A549 (cell line): ENCODE results near the gene FSTL4. TPM values are rescaled to one million over a fixed set of nuclear protein-coding genes. Genes with fewer than 3 reads are reported as not detected.
A peak's percentile ranks its signal among the peaks of the same experiment; 100 is the strongest.

Experiments used
- ATAC-seq, 2 experiments: fragments of 200-7000 bp in 1 of 2; fragments of >200 bp in 1 of 2; cut with Nextera tagmentation in 1 of 2; cut with Tn5 transposase in 1 of 2; 3 replicates each; pipeline versions ENCODE4 v1.8.0 to v1.9.1; 2018 to 2020; ENCODE audit warnings: mild to moderate bottlenecking in 1 of 2, moderate library complexity in 1 of 2
- CTCF ChIA-PET: fragments of 300-600 bp; sonication (Branson Sonifier 250); formaldehyde crosslinking; extraction: SDS; loops from one replicate; lab custom pipeline; 2021; ENCODE audit warnings: antibody characterized with exemption, inconsistent platforms; lab: Yijun Ruan, JAX
- POLR2A ChIA-PET: fragments of 350-600 bp; formaldehyde crosslinking; extraction: SDS; loops from one replicate; lab custom pipeline; 2021; ENCODE audit warnings: antibody characterized with exemption, inconsistent platforms; lab: Yijun Ruan, JAX
- DNase-seq, 2 experiments: peaks; one replicate each; pipeline versions ENCODE4 v3.0.0 to v3.0.0-alpha.2; 2011 to 2016; ENCODE audit warnings: low read depth in 1 of 2, low spot score in 1 of 2
- FAIRE-seq: peaks from 2 replicates; lab custom pipeline; 2011; peaks lifted over from hg19 to GRCh38; lab: Jason Lieb, UNC
- H3K27ac ChIP-seq, 2 experiments: fragments of >200 bp; sonication (Bioruptor Twin); formaldehyde crosslinking; 3 replicates each; pipeline ENCODE4 v1.5.1; 2016 to 2017
- H3K4me1 ChIP-seq: fragments of >200 bp; sonication (Bioruptor Twin); formaldehyde crosslinking; 3 replicates; pipeline ENCODE4 v1.6.1; 2016
- H3K4me2 ChIP-seq: fragments of >200 bp; sonication (Bioruptor Twin); formaldehyde crosslinking; 3 replicates; pipeline ENCODE4 v1.6.1; 2016
- H3K4me3 ChIP-seq: fragments of >200 bp; sonication (Bioruptor Twin); formaldehyde crosslinking; 3 replicates; pipeline ENCODE4 v1.5.1; 2016
- H3K9me3 ChIP-seq: fragments of >200 bp; sonication (Bioruptor Twin); formaldehyde crosslinking; 3 replicates; pipeline ENCODE4 v1.6.1; 2016
- CBX2 ChIP-seq: fragments of 200-600 bp; sonication (generic); IDR thresholded peaks from 2 replicates; pipeline ENCODE4 v1.6.1; 2016; ENCODE audit warnings: low read depth, mild to moderate bottlenecking, borderline replicate concordance
- CHD2 ChIP-seq: fragments of 150-350 bp; IDR thresholded peaks from 2 replicates; pipeline ENCODE4 v1.6.1; 2014; ENCODE audit warnings: low read length; ENCODE audit not compliant: partially characterized antibody
- CHD4 ChIP-seq: fragments of 200-600 bp; sonication (generic); IDR thresholded peaks from 2 replicates; pipeline ENCODE4 v1.6.1; 2016; ENCODE audit warnings: antibody characterized with exemption, mild to moderate bottlenecking, borderline replicate concordance
- EHF ChIP-seq: fragments of 250-450 bp; sonication (Bioruptor Pico); IDR thresholded peaks from 2 replicates; pipeline ENCODE4 v1.5.0; 2020; ENCODE audit warnings: mild to moderate bottlenecking
- EHMT2 ChIP-seq: fragments of 200-600 bp; sonication (generic); IDR thresholded peaks from 2 replicates; pipeline ENCODE4 v1.6.1; 2016; ENCODE audit warnings: antibody characterized with exemption, low read depth, mild to moderate bottlenecking, moderate library complexity
- EP300 ChIP-seq, 2 experiments: fragments of >200 bp; sonication (Bioruptor Twin); formaldehyde crosslinking; IDR thresholded peaks; 2 replicates in 1 of 2; 3 replicates in 1 of 2; pipeline ENCODE4 v1.6.1; 2016 to 2017
- ESRRA ChIP-seq: fragments of 150-350 bp; IDR thresholded peaks from 2 replicates; pipeline ENCODE4 v1.6.1; 2014; ENCODE audit warnings: mild to moderate bottlenecking, low read length, borderline replicate concordance
- FOSB ChIP-seq: fragments of 250-450 bp; sonication (Bioruptor Pico); IDR thresholded peaks from 2 replicates; pipeline ENCODE4 v1.5.0; 2020; ENCODE audit warnings: mild to moderate bottlenecking, moderate library complexity
- GATA3 ChIP-seq: IDR thresholded peaks from 2 replicates; pipeline ENCODE4 v1.6.1; 2012; ENCODE audit warnings: borderline replicate concordance
- HDAC2 ChIP-seq: fragments of 200-600 bp; sonication (generic); IDR thresholded peaks from 2 replicates; pipeline ENCODE4 v1.6.1; 2016
- HEYL ChIP-seq: fragments of 250-450 bp; sonication (Bioruptor Pico); IDR thresholded peaks from 2 replicates; pipeline ENCODE4 v1.8.0; 2021; ENCODE audit warnings: mild to moderate bottlenecking, moderate library complexity
- JUNB ChIP-seq: fragments of >200 bp; sonication (Bioruptor Twin); formaldehyde crosslinking; IDR thresholded peaks from 2 replicates; pipeline ENCODE4 v1.6.1; 2016
- KDM1A ChIP-seq: fragments of 200-600 bp; sonication (generic); IDR thresholded peaks from 2 replicates; pipeline ENCODE4 v1.6.1; 2016; ENCODE audit warnings: low read depth, mild to moderate bottlenecking
- KDM5A ChIP-seq: fragments of 200-600 bp; sonication (generic); IDR thresholded peaks from 2 replicates; pipeline ENCODE4 v1.6.1; 2016; ENCODE audit warnings: antibody characterized with exemption, mild to moderate bottlenecking
- MAFK ChIP-seq: fragments of 450-650 bp; IDR thresholded peaks from 2 replicates; pipeline ENCODE4 v1.6.1; 2014; ENCODE audit not compliant: partially characterized antibody
- NR3C1 ChIP-seq: fragments of >200 bp; sonication (Bioruptor Twin); formaldehyde crosslinking; IDR thresholded peaks from 3 replicates; pipeline ENCODE4 v1.6.1; 2017
- RAD21 ChIP-seq, 2 experiments: fragments of >200 bp in 1 of 2; sonication (Bioruptor Twin) in 1 of 2; formaldehyde crosslinking in 1 of 2; IDR thresholded peaks in 1 of 2; conservative IDR thresholded peaks in 1 of 2; 2 replicates in 1 of 2; 3 replicates in 1 of 2; pipeline ENCODE4 v1.6.1; 2012 to 2018; ENCODE audit warnings: inconsistent platforms in 1 of 2
- RCOR1 ChIP-seq: fragments of 150-350 bp; IDR thresholded peaks from 2 replicates; pipeline ENCODE4 v1.6.1; 2014; ENCODE audit warnings: antibody characterized with exemption, low read length, low read depth
- RFX5 ChIP-seq: fragments of 450-650 bp; IDR thresholded peaks from 2 replicates; pipeline ENCODE4 v1.7.1; 2014; ENCODE audit warnings: antibody characterized with exemption, mild to moderate bottlenecking, moderate library complexity
- RNF2 ChIP-seq: fragments of 200-600 bp; sonication (generic); IDR thresholded peaks from 2 replicates; pipeline ENCODE4 v1.6.1; 2016; ENCODE audit warnings: low read depth, mild to moderate bottlenecking, antibody characterized with exemption, moderate library complexity, borderline replicate concordance
- SREBF2 ChIP-seq: fragments of 450-650 bp; IDR thresholded peaks from 2 replicates; pipeline ENCODE4 v1.6.1; 2014; ENCODE audit warnings: mild to moderate bottlenecking, moderate library complexity
- ZSCAN20 ChIP-seq: fragments of 250-450 bp; sonication (Bioruptor Pico); IDR thresholded peaks from 2 replicates; pipeline ENCODE4 v1.8.0; 2022; ENCODE audit warnings: mild to moderate bottlenecking, moderate library complexity
- WGBS: methylation state at CpG from one replicate; pipeline ENCODE4 v1.1.6; 2017; ENCODE audit errors: missing lambda C conversion rate; 5-methylcytosine and 5-hydroxymethylcytosine counted together
- polyA plus RNA-seq, 4 experiments: library from polyadenylated mRNA; depleted of rRNA in 3 of 4; stranded (reverse); fragments of >200 nt; fragmentation: RNase III in 1 of 4; extraction: RNeasy Plus Mini Kit Qiagen cat#74134 plus additional on column Dnase treatment in 1 of 4; gene quantifications; 2 replicates in 3 of 4; 3 replicates in 1 of 4; pipeline ENCODE4 v1.2.3, GENCODE V29; 2011 to 2017
- TF ChIP-seq, protein P1 (sequence below): fragments of 150-350 bp; IDR thresholded peaks from 2 replicates; pipeline ENCODE4 v1.6.1; 2014; ENCODE audit warnings: low read depth, mild to moderate bottlenecking, low read length
- TF ChIP-seq, protein P2 (sequence below): fragments of >200 bp; sonication (Bioruptor Twin); formaldehyde crosslinking; IDR thresholded peaks from 3 replicates; pipeline ENCODE4 v1.6.1; 2016
- TF ChIP-seq, protein P3 (sequence below): IDR thresholded peaks from 2 replicates; pipeline ENCODE4 v1.6.1; 2012
- TF ChIP-seq, protein P4 (sequence below): fragments of >200 bp; sonication (Bioruptor Twin); formaldehyde crosslinking; IDR thresholded peaks from 2 replicates; pipeline ENCODE4 v1.6.1; 2016

FSTL4 gene
- polyA plus RNA-seq, 2 of the 4 experiments (the other 2 are of a cell fraction), result 1.6 to 1.8 TPM

DNA sequence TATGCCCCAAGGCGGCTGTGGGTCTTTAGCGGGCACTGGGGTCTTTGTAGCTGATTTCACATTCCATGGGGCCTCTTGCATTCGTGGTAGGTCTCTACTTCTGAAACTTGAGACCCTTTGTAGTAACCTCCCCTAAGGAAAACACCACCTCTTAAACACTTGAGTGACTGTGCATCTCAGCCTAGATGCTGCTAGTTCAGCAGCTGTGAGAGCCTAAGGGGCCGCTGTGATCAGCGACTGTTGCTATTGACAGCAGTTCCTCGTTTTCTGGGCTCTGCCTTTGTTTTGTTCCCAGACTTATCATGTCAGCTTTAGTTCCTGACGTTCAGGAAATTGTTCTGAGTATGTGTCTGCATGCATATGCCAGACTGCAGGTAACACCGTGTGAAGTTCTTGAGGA is 389.4 kb downstream of the FSTL4 start:
- peak overlapping the region in 1 of 2 experiments; percentile 63; a peak in 3 of 6 replicates for H3K27ac ChIP-seq
- peaks cover 46% of the 10 kb centered on the region for H3K4me1 ChIP-seq
- ChIA-PET POLR2A (no interaction called here), CTCF (interaction anchor here (1.0 to 2.5 kb wide), 4 partner anchors 13 to 112 kb away, joined by 3 to 14 read pairs (median 8); no protein-coding TSS in a partner anchor)
- TF ChIP-seq MAFK, result no peak
- TF ChIP-seq, protein P1, sequence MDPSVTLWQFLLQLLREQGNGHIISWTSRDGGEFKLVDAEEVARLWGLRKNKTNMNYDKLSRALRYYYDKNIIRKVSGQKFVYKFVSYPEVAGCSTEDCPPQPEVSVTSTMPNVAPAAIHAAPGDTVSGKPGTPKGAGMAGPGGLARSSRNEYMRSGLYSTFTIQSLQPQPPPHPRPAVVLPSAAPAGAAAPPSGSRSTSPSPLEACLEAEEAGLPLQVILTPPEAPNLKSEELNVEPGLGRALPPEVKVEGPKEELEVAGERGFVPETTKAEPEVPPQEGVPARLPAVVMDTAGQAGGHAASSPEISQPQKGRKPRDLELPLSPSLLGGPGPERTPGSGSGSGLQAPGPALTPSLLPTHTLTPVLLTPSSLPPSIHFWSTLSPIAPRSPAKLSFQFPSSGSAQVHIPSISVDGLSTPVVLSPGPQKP, result no peak
- TF ChIP-seq KDM5A, result no peak
- TF ChIP-seq SREBF2, result no peak
- TF ChIP-seq EHMT2, result no peak
- no peak for TF ChIP-seq CHD4
- TF ChIP-seq CHD2, result no peak
- no peak for TF ChIP-seq JUNB
- TF ChIP-seq EHF, result no peak
- TF ChIP-seq, protein P2, sequence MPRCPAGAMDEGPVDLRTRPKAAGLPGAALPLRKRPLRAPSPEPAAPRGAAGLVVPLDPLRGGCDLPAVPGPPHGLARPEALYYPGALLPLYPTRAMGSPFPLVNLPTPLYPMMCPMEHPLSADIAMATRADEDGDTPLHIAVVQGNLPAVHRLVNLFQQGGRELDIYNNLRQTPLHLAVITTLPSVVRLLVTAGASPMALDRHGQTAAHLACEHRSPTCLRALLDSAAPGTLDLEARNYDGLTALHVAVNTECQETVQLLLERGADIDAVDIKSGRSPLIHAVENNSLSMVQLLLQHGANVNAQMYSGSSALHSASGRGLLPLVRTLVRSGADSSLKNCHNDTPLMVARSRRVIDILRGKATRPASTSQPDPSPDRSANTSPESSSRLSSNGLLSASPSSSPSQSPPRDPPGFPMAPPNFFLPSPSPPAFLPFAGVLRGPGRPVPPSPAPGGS, result no peak
- no peak for TF ChIP-seq GATA3
- ATAC-seq, result no peak
- 67% methylated on average over 8 of the region's 8 CpGs for WGBS
- no peaks in the 10 kb centered on the region for H3K9me3 ChIP-seq
- no peak for DNase-seq
- FAIRE-seq, result no peak
- no peak overlapping the region for H3K4me2 ChIP-seq
- no peak overlapping the region for H3K4me3 ChIP-seq

DNA sequence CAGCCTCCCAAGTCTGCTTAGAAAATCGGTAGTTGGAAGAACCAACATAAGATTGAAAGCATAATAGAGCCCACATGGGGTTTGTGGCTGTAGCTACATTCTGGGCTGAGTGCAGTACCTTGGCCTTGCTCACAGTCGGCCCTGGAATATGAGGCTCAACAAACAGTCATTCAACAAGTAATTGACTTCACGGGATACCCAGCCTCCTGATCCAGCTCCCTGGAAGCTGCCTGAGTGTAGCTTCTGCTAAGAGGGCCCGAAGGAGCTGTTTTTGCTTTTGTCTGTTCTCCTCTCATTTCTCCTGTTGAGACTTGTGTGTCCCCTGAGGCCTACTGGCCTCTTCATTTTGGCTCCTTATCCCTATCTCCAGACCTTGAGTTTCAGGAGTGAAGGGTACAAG is 389.8 kb downstream of the FSTL4 start:
- FAIRE-seq (no peak), ATAC-seq (no peak), DNase-seq (no peak)
- no peak overlapping the region for H3K4me2 ChIP-seq
- WGBS, result 81% methylated on average over 4 of the region's 4 CpGs
- CTCF ChIA-PET, result interaction anchor here (1.0 to 2.5 kb wide), 3 partner anchors 15 to 112 kb away, joined by 3 to 14 read pairs (median 10); no protein-coding TSS in a partner anchor
- H3K9me3 ChIP-seq, result no peaks in the 10 kb centered on the region
- POLR2A ChIA-PET, result no interaction called here
- H3K27ac ChIP-seq, result peak overlapping the region in 1 of 2 experiments; percentile 63; a peak in 3 of 6 replicates
- H3K4me1 ChIP-seq, result peaks cover 46% of the 10 kb centered on the region
- TF ChIP-seq CHD4 (no peak), KDM5A (no peak), RNF2 (no peak), HEYL (CRISPR knock-in tag) (no peak), RAD21 (conservative IDR thresholded peaks at IDR 0.05 in 1 of 2, IDR thresholded peaks at IDR 0.05 in 1 of 2) (no peak), HDAC2 (no peak), CBX2 (no peak), ESRRA (no peak), KDM1A (no peak), NR3C1 (no peak), FOSB (CRISPR knock-in tag) (no peak), ZSCAN20 (CRISPR knock-in tag) (no peak), EP300 (IDR thresholded peaks at IDR 0.05) (no peak)
- TF ChIP-seq, protein P3, sequence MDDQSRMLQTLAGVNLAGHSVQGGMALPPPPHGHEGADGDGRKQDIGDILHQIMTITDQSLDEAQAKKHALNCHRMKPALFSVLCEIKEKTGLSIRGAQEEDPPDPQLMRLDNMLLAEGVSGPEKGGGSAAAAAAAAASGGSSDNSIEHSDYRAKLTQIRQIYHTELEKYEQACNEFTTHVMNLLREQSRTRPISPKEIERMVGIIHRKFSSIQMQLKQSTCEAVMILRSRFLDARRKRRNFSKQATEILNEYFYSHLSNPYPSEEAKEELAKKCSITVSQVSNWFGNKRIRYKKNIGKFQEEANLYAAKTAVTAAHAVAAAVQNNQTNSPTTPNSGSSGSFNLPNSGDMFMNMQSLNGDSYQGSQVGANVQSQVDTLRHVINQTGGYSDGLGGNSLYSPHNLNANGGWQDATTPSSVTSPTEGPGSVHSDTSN, result no peak
- no peak overlapping the region for H3K4me3 ChIP-seq

DNA sequence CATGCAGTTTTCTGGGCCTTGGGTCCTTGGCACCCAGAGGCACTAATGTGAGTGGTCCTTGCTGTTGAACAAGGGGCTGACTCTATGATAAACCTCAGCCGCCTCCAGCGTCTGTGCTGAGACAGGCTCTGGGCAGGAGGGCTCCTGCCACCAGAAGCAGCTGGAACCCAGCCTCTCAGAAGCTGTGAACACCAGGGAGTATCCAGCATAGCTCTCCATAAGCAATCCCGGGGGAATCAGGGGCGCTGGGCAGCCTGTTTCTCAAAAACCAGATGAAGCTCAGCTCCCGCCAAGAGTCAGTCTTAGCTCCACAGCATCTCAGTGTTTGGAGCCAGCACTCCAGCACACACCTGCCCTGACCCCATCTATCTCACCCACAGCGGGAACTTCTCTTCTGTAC is 390.3 kb downstream of the FSTL4 start:
- DNase-seq, result no peak
- ChIA-PET POLR2A (no interaction called here), CTCF (interaction anchor here (2.1 kb wide), 1 partner anchor 26 kb away, joined by 14 read pairs; no protein-coding TSS in a partner anchor)
- WGBS, result 95% methylated on average over 6 of the region's 6 CpGs
- H3K9me3 ChIP-seq, result no peaks in the 10 kb centered on the region
- ATAC-seq, result no peak
- FAIRE-seq, result no peak
- TF ChIP-seq KDM1A, result no peak
- TF ChIP-seq CBX2, result no peak
- TF ChIP-seq RCOR1, result no peak
- no peak for TF ChIP-seq KDM5A
- TF ChIP-seq RFX5, result no peak
- TF ChIP-seq MAFK, result no peak
- TF ChIP-seq, protein P3, result no peak
- TF ChIP-seq, protein P4, sequence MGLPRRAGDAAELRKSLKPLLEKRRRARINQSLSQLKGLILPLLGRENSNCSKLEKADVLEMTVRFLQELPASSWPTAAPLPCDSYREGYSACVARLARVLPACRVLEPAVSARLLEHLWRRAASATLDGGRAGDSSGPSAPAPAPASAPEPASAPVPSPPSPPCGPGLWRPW, result no peak
- peak overlapping the region; percentile 63 to 66; a peak in 4 of 6 replicates for H3K27ac ChIP-seq
- H3K4me1 ChIP-seq, result peaks cover 42% of the 10 kb centered on the region
- H3K4me2 ChIP-seq, result no peak overlapping the region
- no peak overlapping the region for H3K4me3 ChIP-seq
